IMR-90 (cell line): ENCODE results near the gene MLLT1. TPM values are rescaled to one million over a fixed set of nuclear protein-coding genes. Genes with fewer than 3 reads are reported as not detected.

ENCODE experiments used
- ATAC-seq: fragments of 200-7000 bp; cut with Tn5 transposase; 2 replicates; pipeline ENCODE4 v1.9.1; 2020; ENCODE audit warnings: low read depth, mild to moderate bottlenecking, moderate library complexity
- BruUV-seq: library from RNA; stranded (reverse); fragments of 400-500 nt; replicated peaks from 2 replicates; lab custom pipeline; 2021; lab: Mats Ljungman, UMichigan
- CTCF ChIA-PET: fragments of 300-600 bp; formaldehyde crosslinking; extraction: SDS; loops from one replicate; lab custom pipeline; 2021; ENCODE audit warnings: antibody characterized with exemption; lab: Yijun Ruan, JAX
- POLR2A ChIA-PET: fragments of 300-600 bp; sonication (Branson Sonifier 250); formaldehyde crosslinking; loops from one replicate; lab custom pipeline; 2022; ENCODE audit warnings: antibody characterized with exemption; ENCODE audit not compliant: unreplicated experiment; lab: Charles Lee
- DNase-seq: peaks from one replicate; pipeline ENCODE4 v3.0.0; 2013
- H2AFZ ChIP-seq: replicated peaks from 2 replicates; pipeline ENCODE3; 2013; ENCODE audit warnings: low read length, mild to moderate bottlenecking; ENCODE audit not compliant: poor library complexity
- H2AK5ac ChIP-seq: 2 replicates; pipeline ENCODE4 v1.6.1; 2013; ENCODE audit warnings: low read depth, low read length, inconsistent platforms
- H2AK9ac ChIP-seq: replicated peaks from 2 replicates; pipeline ENCODE3; 2013; ENCODE audit warnings: mild to moderate bottlenecking, low read depth, low read length, moderate library complexity; ENCODE audit not compliant: poor library complexity
- H2BK120ac ChIP-seq: 2 replicates; pipeline ENCODE4 v1.6.1; 2013; ENCODE audit warnings: low read depth, low read length, inconsistent platforms
- H2BK15ac ChIP-seq: 3 replicates; pipeline ENCODE4 v1.6.1; 2013; ENCODE audit warnings: low read depth, low read length, inconsistent platforms
- H2BK20ac ChIP-seq: 2 replicates; pipeline ENCODE4 v1.6.1; 2013; ENCODE audit warnings: low read depth, mild to moderate bottlenecking, inconsistent platforms, low read length, moderate library complexity
- H2BK5ac ChIP-seq: 2 replicates; pipeline ENCODE4 v1.6.1; 2013; ENCODE audit warnings: mild to moderate bottlenecking, low read depth, low read length, inconsistent platforms; ENCODE audit not compliant: poor library complexity, severe bottlenecking
- H3K14ac ChIP-seq: replicated peaks from 2 replicates; pipeline ENCODE4 v1.6.1; 2013; ENCODE audit warnings: low read depth, low read length, inconsistent platforms
- H3K18ac ChIP-seq: 2 replicates; pipeline ENCODE4 v1.6.1; 2013; ENCODE audit warnings: low read depth, low read length, control low read depth
- H3K23ac ChIP-seq: 2 replicates; pipeline ENCODE4 v1.6.1; 2013; ENCODE audit warnings: low read depth, low read length, inconsistent platforms
- H3K27ac ChIP-seq: 2 replicates; pipeline ENCODE4 v1.5.1; 2013; ENCODE audit warnings: mild to moderate bottlenecking, control low read depth, low read length; ENCODE audit not compliant: insufficient read depth
- H3K27me3 ChIP-seq: 2 replicates; pipeline ENCODE4 v1.6.1; 2013; ENCODE audit warnings: low read length; ENCODE audit not compliant: control insufficient read depth, insufficient read depth
- H3K36me3 ChIP-seq: 2 replicates; pipeline ENCODE4 v1.6.1; 2013; ENCODE audit warnings: low read length, mixed read lengths; ENCODE audit not compliant: control insufficient read depth, insufficient read depth
- H3K4ac ChIP-seq: 2 replicates; pipeline ENCODE4 v1.6.1; 2013; ENCODE audit warnings: low read depth, low read length, inconsistent platforms
- H3K4me1 ChIP-seq: 2 replicates; pipeline ENCODE4 v1.6.1; 2013; ENCODE audit warnings: low read length, mixed read lengths; ENCODE audit not compliant: control insufficient read depth, insufficient read depth
- H3K4me2 ChIP-seq: 2 replicates; pipeline ENCODE4 v1.6.1; 2013; ENCODE audit warnings: low read depth, mild to moderate bottlenecking, control low read depth, low read length, moderate library complexity
- H3K4me3 ChIP-seq: 2 replicates; pipeline ENCODE4 v1.5.1; 2013; ENCODE audit warnings: low read depth, mild to moderate bottlenecking, control low read depth, low read length, moderate library complexity; ENCODE audit not compliant: insufficient read depth
- H3K56ac ChIP-seq: 2 replicates; pipeline ENCODE4 v1.6.1; 2013; ENCODE audit warnings: low read length, inconsistent platforms; ENCODE audit not compliant: insufficient read depth; ENCODE audit errors: extremely low read depth
- H3K79me1 ChIP-seq, 2 experiments: 2 replicates each; pipeline ENCODE4 v1.6.1; 2013; ENCODE audit warnings: low read length in 2 of 2, inconsistent platforms in 1 of 2, low read depth in 1 of 2
- H3K9ac ChIP-seq: 2 replicates; pipeline ENCODE4 v1.6.1; 2013; ENCODE audit warnings: low read depth, low read length, control low read depth
- H3K9me1 ChIP-seq: 2 replicates; pipeline ENCODE4 v1.6.1; 2013; ENCODE audit warnings: low read length, inconsistent platforms; ENCODE audit not compliant: insufficient read depth
- H3K9me3 ChIP-seq: 2 replicates; pipeline ENCODE4 v1.6.1; 2013; ENCODE audit warnings: low read length; ENCODE audit not compliant: control insufficient read depth, insufficient read depth
- H4K20me1 ChIP-seq: 2 replicates; pipeline ENCODE4 v1.6.1; 2013; ENCODE audit warnings: low read length, inconsistent platforms; ENCODE audit not compliant: insufficient read depth
- H4K5ac ChIP-seq: 2 replicates; pipeline ENCODE4 v1.6.1; 2013; ENCODE audit warnings: mild to moderate bottlenecking, low read depth, low read length, control low read depth
- H4K8ac ChIP-seq, 2 experiments: 2 replicates each; pipeline ENCODE4 v1.6.1; 2013; ENCODE audit warnings: low read depth in 2 of 2, low read length in 2 of 2, control low read depth in 1 of 2, inconsistent platforms in 1 of 2
- H4K91ac ChIP-seq: 2 replicates; pipeline ENCODE4 v1.6.1; 2013; ENCODE audit warnings: low read depth, low read length, inconsistent platforms; ENCODE audit not compliant: insufficient read depth
- BHLHE40 ChIP-seq: fragments of 150-350 bp; IDR thresholded peaks from 2 replicates; pipeline ENCODE4 v1.6.1; 2016; ENCODE audit warnings: mild to moderate bottlenecking, low read depth, low read length
- CEBPB ChIP-seq: IDR thresholded peaks from 2 replicates; pipeline ENCODE4 v1.6.1; 2012; ENCODE audit warnings: low read depth, low read length, improper control_type of control experiment
- CHD1 ChIP-seq: IDR thresholded peaks from 2 replicates; pipeline ENCODE4 v1.6.1; 2012; ENCODE audit warnings: low read depth, low read length, improper control_type of control experiment
- CTCF ChIP-seq: conservative IDR thresholded peaks from 2 replicates; pipeline ENCODE4 v1.5.1; 2012; ENCODE audit warnings: mild to moderate bottlenecking, low read depth, low read length, improper control_type of control experiment
- FOS ChIP-seq: fragments of 150-350 bp; IDR thresholded peaks from 2 replicates; pipeline ENCODE4 v1.6.1; 2016; ENCODE audit warnings: low read depth, low read length
- MAFK ChIP-seq: IDR thresholded peaks from 2 replicates; pipeline ENCODE4 v1.6.1; 2012; ENCODE audit warnings: low read depth, low read length, improper control_type of control experiment
- MAZ ChIP-seq: IDR thresholded peaks from 2 replicates; pipeline ENCODE4 v1.6.1; 2012; ENCODE audit warnings: low read depth, mild to moderate bottlenecking, low read length, improper control_type of control experiment, moderate library complexity, borderline replicate concordance
- MXI1 ChIP-seq: IDR thresholded peaks from 2 replicates; pipeline ENCODE4 v1.6.1; 2012; ENCODE audit warnings: low read depth, mild to moderate bottlenecking, low read length, moderate library complexity, borderline replicate concordance
- NFE2L2 ChIP-seq: fragments of 150-350 bp; IDR thresholded peaks from 2 replicates; pipeline ENCODE4 v1.6.1; 2016; ENCODE audit warnings: low read depth, mild to moderate bottlenecking, low read length
- POLR2A ChIP-seq: IDR thresholded peaks from 2 replicates; pipeline ENCODE4 v1.6.1; 2012; ENCODE audit warnings: mild to moderate bottlenecking, low read depth, low read length
- RAD21 ChIP-seq: IDR thresholded peaks from 2 replicates; pipeline ENCODE4 v1.6.1; 2012; ENCODE audit warnings: low read length, improper control_type of control experiment
- RCOR1 ChIP-seq: IDR thresholded peaks from 2 replicates; pipeline ENCODE4 v1.6.1; 2012; ENCODE audit warnings: mild to moderate bottlenecking, low read length, improper control_type of control experiment; ENCODE audit not compliant: insufficient replicate concordance
- RFX5 ChIP-seq: IDR thresholded peaks from 2 replicates; pipeline ENCODE4 v1.8.0; 2012; ENCODE audit warnings: low read depth, mild to moderate bottlenecking, low read length, moderate library complexity
- SMC3 ChIP-seq: fragments of 150-350 bp; IDR thresholded peaks from 2 replicates; pipeline ENCODE4 v1.6.1; 2016; ENCODE audit warnings: low read depth, mild to moderate bottlenecking, antibody characterized with exemption, low read length, moderate library complexity
- WGBS, 2 experiments: methylation state at CpG; one replicate each; pipeline versions ENCODE4 v1.1.5 to v1.1.7; 2013; ENCODE audit warnings: missing lambda C conversion rate in 2 of 2; ENCODE audit not compliant: insufficient read length in 1 of 2; ENCODE audit errors: extremely low coverage in 2 of 2; 5-methylcytosine and 5-hydroxymethylcytosine counted together
- dilution Hi-C: fragments of 300-500 bp; cut with HindIII; formaldehyde crosslinking; loops from one replicate; pipeline ENCODE4 v1.14.3; 2018; ENCODE audit warnings: low sequenced_read_pairs; ENCODE audit not compliant: unreplicated experiment
- in situ Hi-C: fragments of 300-500 bp; cut with MboI; formaldehyde crosslinking; loops from 3 replicates; pipeline ENCODE4 v1.14.3; 2019; ENCODE audit warnings: low sequenced_read_pairs, inconsistent platforms, mixed read lengths
- intact Hi-C: fragments of 100-400 bp; cut with micrococcal nuclease; formaldehyde crosslinking; loops from 2 replicates; pipeline ENCODE4 v1.10.0; 2022
- polyA plus RNA-seq, 3 experiments: library from polyadenylated mRNA; depleted of rRNA; stranded (reverse); fragments of >200 nt; gene quantifications; 2 replicates each; pipeline ENCODE4 v1.2.3, GENCODE V29; 2012; ENCODE audit warnings: low replicate concordance in 1 of 3
- total RNA-seq: library from RNA; depleted of rRNA; stranded (reverse); fragments of >200 nt; gene quantifications from 2 replicates; pipeline ENCODE4 v1.2.3, GENCODE V29; 2012
- TF ChIP-seq, protein P1 (sequence below): fragments of 150-350 bp; IDR thresholded peaks from 2 replicates; pipeline ENCODE4 v1.6.1; 2016; ENCODE audit warnings: low read depth, mild to moderate bottlenecking, low read length, moderate library complexity, borderline replicate concordance
- TF ChIP-seq, protein P2 (sequence below): fragments of 150-350 bp; IDR thresholded peaks from 2 replicates; pipeline ENCODE4 v1.6.1; 2017; ENCODE audit warnings: mild to moderate bottlenecking, antibody characterized with exemption, low read length, low read depth

MLLT1 gene
- total and polyA plus RNA-seq, 2 of the 4 experiments (the other 2 are of a cell fraction): 1.3 to 30.6 TPM

DNA sequence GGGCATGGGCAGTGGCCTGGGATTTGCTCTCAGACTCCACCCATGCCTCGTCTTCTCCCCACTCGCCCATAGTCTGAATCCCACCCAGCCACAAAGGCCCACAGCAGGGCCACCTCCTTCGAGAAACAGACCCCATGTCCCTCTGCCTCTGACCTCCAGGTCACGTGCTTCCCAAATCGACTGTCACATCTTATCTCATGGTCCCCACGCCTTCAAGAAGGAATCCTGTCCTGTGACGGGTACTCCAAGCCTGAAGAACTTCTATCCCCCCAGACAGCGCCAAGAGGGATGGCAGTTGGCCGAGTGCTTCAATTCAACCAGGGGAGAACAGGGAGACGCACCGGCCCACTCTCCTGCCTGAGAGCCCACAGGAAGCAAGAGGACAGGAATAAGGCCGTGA is 16.5 kb downstream of the MLLT1 start:
- 93% methylated on average over 3 of the region's 12 CpGs; no CpG with 5 or more reads in 1 of the 2 experiments for whole genome bisulfite sequencing, 2 experiments
- peak overlapping the region; percentile 58; the same call in 1 of the 2 replicates for H4K5ac ChIP-seq
- CTCF ChIA-PET: no interaction called here
- peak overlapping the region; percentile 34 for H3K27ac ChIP-seq
- dilution Hi-C loops (no loop called here), in situ Hi-C loops (no loop called here), intact Hi-C loops (no loop called here)
- H3K4me1 ChIP-seq: peaks cover 22% of the 10 kb centered on the region
- peak overlapping the region; percentile 43; the same call in 1 of the 2 replicates for H2BK120ac ChIP-seq
- H2BK20ac ChIP-seq: no peak overlapping the region; the same call in 1 of the 2 replicates
- H3K4me3 ChIP-seq: no peak overlapping the region
- H2AFZ ChIP-seq: no peak overlapping the region
- H3K9me3 ChIP-seq: no peaks in the 10 kb centered on the region
- peak overlapping the region; percentile 70 for H3K14ac ChIP-seq
- peak overlapping the region; percentile 15 for H2AK9ac ChIP-seq
- no peak overlapping the region; the same call in 1 of the 2 replicates for H3K9ac ChIP-seq
- no peak overlapping the region; the same call in 1 of the 2 replicates for H3K4me2 ChIP-seq
- H4K20me1 ChIP-seq: peaks cover 46% of the 10 kb centered on the region
- peak overlapping the region; percentile 25; the same call in 1 of the 2 replicates for H3K18ac ChIP-seq
- H3K27me3 ChIP-seq: no peaks in the 10 kb centered on the region
- peak overlapping the region; percentile 27 for H2BK5ac ChIP-seq
- peak overlapping the region in 1 of 2 experiments; percentile 65; a peak in 1 of 4 replicates for H4K8ac ChIP-seq
- no peak overlapping the region for H3K56ac ChIP-seq
- ATAC-seq (no peak), DNase-seq (no peak)
- H3K36me3 ChIP-seq: peaks cover 55% of the 10 kb centered on the region
- H4K91ac ChIP-seq: peak overlapping the region; percentile 51; the same call in 1 of the 2 replicates
- peak overlapping the region; percentile 29; the same call in 1 of the 2 replicates for H3K23ac ChIP-seq
- POLR2A ChIA-PET: no interaction called here
- TF ChIP-seq, protein P1, sequence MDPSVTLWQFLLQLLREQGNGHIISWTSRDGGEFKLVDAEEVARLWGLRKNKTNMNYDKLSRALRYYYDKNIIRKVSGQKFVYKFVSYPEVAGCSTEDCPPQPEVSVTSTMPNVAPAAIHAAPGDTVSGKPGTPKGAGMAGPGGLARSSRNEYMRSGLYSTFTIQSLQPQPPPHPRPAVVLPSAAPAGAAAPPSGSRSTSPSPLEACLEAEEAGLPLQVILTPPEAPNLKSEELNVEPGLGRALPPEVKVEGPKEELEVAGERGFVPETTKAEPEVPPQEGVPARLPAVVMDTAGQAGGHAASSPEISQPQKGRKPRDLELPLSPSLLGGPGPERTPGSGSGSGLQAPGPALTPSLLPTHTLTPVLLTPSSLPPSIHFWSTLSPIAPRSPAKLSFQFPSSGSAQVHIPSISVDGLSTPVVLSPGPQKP: no peak
- TF ChIP-seq SMC3 (no peak), BHLHE40 (no peak), CHD1 (no peak), RCOR1 (no peak), MAFK (no peak), POLR2A (no peak), RFX5 (no peak), NFE2L2 (no peak), RAD21 (no peak), FOS (no peak), MAZ (no peak), CEBPB (no peak), MXI1 (no peak), CTCF (no peak)
- TF ChIP-seq, protein P2, sequence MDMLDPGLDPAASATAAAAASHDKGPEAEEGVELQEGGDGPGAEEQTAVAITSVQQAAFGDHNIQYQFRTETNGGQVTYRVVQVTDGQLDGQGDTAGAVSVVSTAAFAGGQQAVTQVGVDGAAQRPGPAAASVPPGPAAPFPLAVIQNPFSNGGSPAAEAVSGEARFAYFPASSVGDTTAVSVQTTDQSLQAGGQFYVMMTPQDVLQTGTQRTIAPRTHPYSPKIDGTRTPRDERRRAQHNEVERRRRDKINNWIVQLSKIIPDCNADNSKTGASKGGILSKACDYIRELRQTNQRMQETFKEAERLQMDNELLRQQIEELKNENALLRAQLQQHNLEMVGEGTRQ: no peak
- peak overlapping the region; percentile 68 for H2AK5ac ChIP-seq
- peaks cover 30 to 88% of the 10 kb centered on the region in 2 experiments for H3K79me1 ChIP-seq
- H2BK15ac ChIP-seq: peak overlapping the region; percentile 70; the same call in 1 of the 3 replicates
- H3K4ac ChIP-seq: peak overlapping the region; percentile 80
- no TSS peak for BruUV-seq
- peaks cover 17% of the 10 kb centered on the region for H3K9me1 ChIP-seq
